WTC11 (cell line): Measurements from ENCODE around the gene MRPS22. TPM values are rescaled to one million over a fixed set of nuclear protein-coding genes. Genes with fewer than 3 reads are reported as not detected.

Source experiments
- ATAC-seq: fragments of 200-7000 bp; cut with Tn5 transposase; 2 replicates; pipeline ENCODE4 v1.10.0; 2021; ENCODE audit warnings: mild to moderate bottlenecking, moderate library complexity
- CTCF ChIA-PET: fragments of 300-600 bp; sonication (Branson Sonifier 250); formaldehyde crosslinking; loops from one replicate; lab custom pipeline; 2021; ENCODE audit warnings: antibody characterized with exemption; lab: Charles Lee
- POLR2A ChIA-PET: fragments of 350-600 bp; sonication (Branson Sonifier 250); formaldehyde crosslinking; loops from one replicate; lab custom pipeline; 2021; ENCODE audit warnings: antibody characterized with exemption; lab: Charles Lee
- DNase-seq: peaks from one replicate; pipeline ENCODE4 v3.0.0; 2021; ENCODE audit warnings: low spot score
- H3K27ac Mint-ChIP-seq: 2 replicates; pipeline ENCODE4 v1.8.0; 2021; ENCODE audit warnings: mixed read lengths
- H3K27me3 Mint-ChIP-seq: 2 replicates; pipeline ENCODE4 v1.8.0; 2021; ENCODE audit warnings: low read depth, mild to moderate bottlenecking, moderate library complexity, mixed read lengths
- H3K36me3 Mint-ChIP-seq: 2 replicates; pipeline ENCODE4 v1.8.0; 2021; ENCODE audit warnings: mixed read lengths
- H3K4me1 Mint-ChIP-seq: 2 replicates; pipeline ENCODE4 v1.8.0; 2022; ENCODE audit warnings: mixed read lengths
- H3K4me3 Mint-ChIP-seq: 2 replicates; pipeline ENCODE4 v1.8.0; 2021; ENCODE audit warnings: mild to moderate bottlenecking, moderate library complexity, mixed read lengths
- H3K9me3 Mint-ChIP-seq: 2 replicates; pipeline ENCODE4 v1.8.0; 2021; ENCODE audit warnings: mixed read lengths
- AR ChIP-seq: fragments of 250-450 bp; sonication (Bioruptor Pico); IDR thresholded peaks from 2 replicates; pipeline ENCODE4 v1.9.0; 2021; ENCODE audit warnings: mild to moderate bottlenecking
- ATF2 ChIP-seq: sonication (generic); formaldehyde crosslinking; IDR thresholded peaks from 2 replicates; pipeline ENCODE4 v1.8.1; 2022; ENCODE audit warnings: low read depth, missing genetic modification reagents, borderline replicate concordance
- EMX1 ChIP-seq: fragments of 250-450 bp; sonication (Bioruptor Pico); IDR thresholded peaks from 2 replicates; pipeline ENCODE4 v1.8.0; 2021; ENCODE audit warnings: mild to moderate bottlenecking
- ESRRA ChIP-seq: sonication (generic); formaldehyde crosslinking; IDR thresholded peaks from 2 replicates; pipeline ENCODE4 v1.8.1; 2022; ENCODE audit warnings: mild to moderate bottlenecking, missing genetic modification reagents, borderline replicate concordance
- ETV6 ChIP-seq: sonication (generic); formaldehyde crosslinking; IDR thresholded peaks from 2 replicates; pipeline ENCODE4 v1.8.1; 2022; ENCODE audit warnings: mild to moderate bottlenecking, missing genetic modification reagents
- FOXP1 ChIP-seq: sonication (generic); formaldehyde crosslinking; IDR thresholded peaks from 2 replicates; pipeline ENCODE4 v1.8.0; 2022; ENCODE audit warnings: missing genetic modification reagents, mild to moderate bottlenecking, moderate library complexity, borderline replicate concordance
- GABPB1 ChIP-seq: sonication (generic); formaldehyde crosslinking; IDR thresholded peaks from 2 replicates; pipeline ENCODE4 v1.8.1; 2023; ENCODE audit warnings: mild to moderate bottlenecking, missing genetic modification reagents
- GRHL2 ChIP-seq: fragments of 250-450 bp; sonication (Bioruptor Pico); IDR thresholded peaks from 2 replicates; pipeline ENCODE4 v1.8.0; 2022; ENCODE audit warnings: mild to moderate bottlenecking, moderate library complexity; ENCODE audit not compliant: insufficient replicate concordance, severe bottlenecking
- JUN ChIP-seq: sonication (generic); formaldehyde crosslinking; IDR thresholded peaks from 2 replicates; pipeline ENCODE4 v1.8.0; 2023; ENCODE audit warnings: mild to moderate bottlenecking, missing genetic modification reagents
- KAT7 ChIP-seq: sonication (generic); formaldehyde crosslinking; IDR thresholded peaks from 2 replicates; pipeline ENCODE4 v1.8.1; 2023; ENCODE audit warnings: missing genetic modification reagents, mild to moderate bottlenecking, borderline replicate concordance
- MXD4 ChIP-seq: fragments of 250-450 bp; sonication (Bioruptor Pico); IDR thresholded peaks from 2 replicates; pipeline ENCODE4 v1.8.0; 2021; ENCODE audit warnings: mild to moderate bottlenecking, moderate library complexity, borderline replicate concordance
- PRRX2 ChIP-seq: fragments of 250-450 bp; sonication (Bioruptor Pico); IDR thresholded peaks from 2 replicates; pipeline ENCODE4 v1.8.0; 2021; ENCODE audit warnings: mild to moderate bottlenecking
- RELA ChIP-seq: sonication (generic); formaldehyde crosslinking; IDR thresholded peaks from 2 replicates; pipeline ENCODE4 v1.8.1; 2022; ENCODE audit warnings: missing genetic modification reagents, mild to moderate bottlenecking, borderline replicate concordance
- SP1 ChIP-seq: sonication (generic); formaldehyde crosslinking; conservative IDR thresholded peaks from 2 replicates; pipeline ENCODE4 v1.8.1; 2022; ENCODE audit warnings: missing genetic modification reagents
- STAT6 ChIP-seq: sonication (generic); formaldehyde crosslinking; conservative IDR thresholded peaks from 2 replicates; pipeline ENCODE4 v1.8.1; 2023; ENCODE audit warnings: mild to moderate bottlenecking, low read depth, missing genetic modification reagents, moderate library complexity
- ZBTB43 ChIP-seq: sonication (generic); formaldehyde crosslinking; IDR thresholded peaks from 2 replicates; pipeline ENCODE4 v1.8.1; 2023; ENCODE audit warnings: mild to moderate bottlenecking, missing genetic modification reagents
- ZNF416 ChIP-seq: fragments of 250-450 bp; sonication (Bioruptor Pico); IDR thresholded peaks from 2 replicates; pipeline ENCODE4 v1.9.0; 2021; ENCODE audit warnings: mild to moderate bottlenecking, inconsistent platforms
- ZNF532 ChIP-seq: fragments of 250-450 bp; sonication (Bioruptor Pico); IDR thresholded peaks from 2 replicates; pipeline ENCODE4 v1.9.0; 2021; ENCODE audit warnings: mild to moderate bottlenecking, borderline replicate concordance
- ZNF671 ChIP-seq: fragments of 250-450 bp; sonication (Bioruptor Pico); IDR thresholded peaks from 2 replicates; pipeline ENCODE4 v1.8.0; 2021; ENCODE audit warnings: mild to moderate bottlenecking
- total RNA-seq: library from RNA; stranded (reverse); gene quantifications from 3 replicates; pipeline ENCODE4 v1.2.3, GENCODE V29; 2021

Gene MRPS22
- total RNA-seq, 1 experiment from 2014 or later, result 44.6 TPM

- TF ChIP-seq GRHL2 (CRISPR knock-in tag) (no peak), ETV6 (CRISPR knock-in tag) (no peak), ZNF416 (CRISPR knock-in tag) (no peak), EMX1 (no peak), RELA (CRISPR knock-in tag) (no peak), ESRRA (no peak), ZBTB43 (CRISPR knock-in tag) (no peak), STAT6 (CRISPR knock-in tag) (no peak), ZNF532 (no peak), KAT7 (no peak), ATF2 (CRISPR knock-in tag) (no peak), ZNF671 (CRISPR knock-in tag) (no peak), JUN (CRISPR knock-in tag) (no peak)
Observed at GRCh38 chr3:139306078-139306477, 37.7 kb upstream of the MRPS22 start (continued).

GRCh38 chr3:139307072-139307491 is 36.7 kb upstream of the MRPS22 start:
- CTCF ChIA-PET, result interaction anchor here (0.6 to 5.6 kb wide), 2 partner anchors 12 to 22 kb away, joined by 3 to 36 read pairs; no protein-coding TSS in a partner anchor
- Mint-ChIP-seq H3K27me3 (no peaks in the 10 kb centered on the region; the same call in 1 of the 2 replicates), H3K36me3 (no peaks in the 10 kb centered on the region), H3K27ac (no peak overlapping the region), H3K4me1 (peaks cover 15% of the 10 kb centered on the region), H3K9me3 (no peaks in the 10 kb centered on the region), H3K4me3 (no peak overlapping the region)
- DNase-seq (no peak), ATAC-seq (no peak)
- POLR2A ChIA-PET, result no interaction called here
- no peak for TF ChIP-seq GABPB1
- TF ChIP-seq PRRX2, result no peak
- TF ChIP-seq MXD4, result no peak
- TF ChIP-seq SP1 (CRISPR knock-in tag), result no peak
- TF ChIP-seq FOXP1 (CRISPR knock-in tag), result no peak
- no peak for TF ChIP-seq AR (CRISPR knock-in tag)
